ENCODE measurements around the gene FDX2.
"Not testable (repeated sequence)": the region's sequence is repeated elsewhere in the genome, so short reads cannot be mapped to it uniquely, and the experiment has no call there.

FDX2 gene

DNA sequence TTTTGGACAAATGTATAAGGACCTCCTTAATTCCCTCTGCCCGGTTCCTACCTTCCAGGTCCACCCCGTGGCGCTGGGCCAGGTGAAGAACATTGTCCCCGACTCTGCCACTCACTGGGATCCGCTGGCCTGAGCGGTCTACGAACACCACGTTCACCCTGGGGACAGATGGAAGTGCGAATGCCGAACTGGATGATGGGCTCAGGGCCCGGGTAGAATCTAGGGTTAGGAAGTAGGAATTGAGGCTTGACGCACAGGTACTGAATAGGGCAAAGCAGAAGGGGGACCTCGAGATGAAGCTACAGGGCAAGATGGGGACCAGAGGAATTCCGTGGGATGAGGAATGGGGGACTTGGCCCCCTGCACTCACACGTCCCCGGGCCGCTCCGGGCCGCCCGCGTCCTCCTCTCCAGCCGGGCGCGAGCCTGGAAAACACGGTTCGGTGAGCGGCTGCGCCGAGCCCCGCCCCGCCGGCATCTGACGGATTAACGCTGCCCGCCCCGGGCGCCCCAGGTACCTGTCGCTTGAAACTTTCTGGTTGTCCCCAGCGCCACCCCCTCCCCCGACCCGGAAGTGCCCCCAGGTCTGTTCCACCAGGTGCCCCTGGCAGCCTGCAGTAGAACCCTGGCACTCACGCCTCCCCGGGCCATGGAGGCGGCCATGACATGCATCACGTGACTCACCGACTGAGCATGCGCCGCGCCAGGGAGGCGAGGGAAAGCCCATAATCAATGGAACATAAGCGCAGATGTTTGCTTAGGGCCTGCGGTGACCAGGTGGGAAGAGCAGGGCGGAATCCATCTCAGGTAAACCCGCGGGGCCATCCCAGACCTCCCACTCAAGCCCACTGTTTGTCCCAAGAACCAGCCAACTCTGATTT is at the start of gene FDX2:
TSS of gene FDX2 (minus strand) at position 681 of the 880 bp plus-strand sequence. CDS start at position 662, 19 bp downstream.
- peak; percentile 33 to 93 (median 82) for DNase-seq

DNA sequence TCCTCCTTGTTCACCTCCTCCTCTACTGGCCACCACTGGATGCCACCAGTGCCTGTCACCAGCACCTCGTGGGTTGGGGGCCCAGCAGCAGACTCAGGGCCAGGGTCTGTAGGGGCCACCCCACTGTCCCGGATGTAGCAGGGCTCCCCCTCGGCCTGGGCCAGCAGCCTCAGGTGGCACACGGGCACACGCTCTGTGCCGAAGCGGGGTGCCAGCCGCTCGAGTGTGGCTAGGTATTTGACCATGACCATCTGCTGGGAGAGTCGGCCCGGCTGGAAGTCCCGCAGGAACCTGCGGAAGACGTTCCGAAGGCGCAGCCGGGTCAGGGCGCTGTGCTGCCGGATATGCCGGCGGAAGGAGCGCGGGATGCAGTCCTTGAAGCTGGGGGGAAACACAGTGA is 49.7 kb upstream of the FDX2 start:
- no peak for DNase-seq

DNA sequence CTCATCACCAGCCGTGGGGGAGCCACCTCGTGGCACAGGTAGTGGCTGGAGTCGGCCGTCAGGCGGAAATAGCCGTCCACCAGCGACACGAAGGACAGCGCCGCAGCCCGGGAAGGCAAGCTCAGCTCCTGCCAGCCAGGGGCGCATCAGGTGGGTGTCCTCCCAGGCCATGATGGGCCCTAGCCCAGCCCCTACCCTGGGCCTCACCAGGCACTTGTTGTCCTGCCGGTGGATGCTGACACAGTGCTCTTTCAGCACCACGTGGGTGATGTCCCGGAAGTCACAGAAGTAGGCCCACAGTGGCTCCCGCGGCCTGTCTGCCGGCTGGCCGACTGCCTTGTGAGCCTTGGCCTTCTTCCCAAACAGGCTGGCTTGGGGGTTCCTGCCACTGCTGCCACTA is 48.8 kb upstream of the FDX2 start:
- DNase-seq = peak in 39 of 51 donors; percentile 0 to 76 (median 34)

DNA sequence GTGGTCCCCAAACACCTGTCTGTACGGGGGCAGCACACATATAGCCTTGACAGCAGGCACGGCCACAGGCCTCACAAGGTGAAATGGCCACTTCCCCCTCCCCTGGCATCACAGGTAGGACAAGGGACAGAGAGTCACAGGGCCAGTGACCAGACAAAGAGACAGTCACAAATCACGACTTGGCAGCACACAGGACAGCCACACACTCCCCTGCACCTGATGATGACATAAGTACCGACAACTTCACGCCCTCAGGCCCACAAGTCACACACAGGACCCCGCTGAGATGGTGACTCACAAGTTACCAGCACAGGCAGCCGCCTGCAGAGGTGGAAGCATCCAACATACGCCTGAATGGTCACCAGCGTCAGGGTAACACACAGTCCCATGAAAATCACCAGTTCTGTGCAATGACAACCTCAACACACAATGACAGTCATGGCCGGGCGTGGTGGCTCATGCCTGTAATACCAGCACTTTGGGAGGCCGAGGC is 48.0 kb upstream of the FDX2 start:
- peak in 1 of 51 donors; percentile 39 for DNase-seq

DNA sequence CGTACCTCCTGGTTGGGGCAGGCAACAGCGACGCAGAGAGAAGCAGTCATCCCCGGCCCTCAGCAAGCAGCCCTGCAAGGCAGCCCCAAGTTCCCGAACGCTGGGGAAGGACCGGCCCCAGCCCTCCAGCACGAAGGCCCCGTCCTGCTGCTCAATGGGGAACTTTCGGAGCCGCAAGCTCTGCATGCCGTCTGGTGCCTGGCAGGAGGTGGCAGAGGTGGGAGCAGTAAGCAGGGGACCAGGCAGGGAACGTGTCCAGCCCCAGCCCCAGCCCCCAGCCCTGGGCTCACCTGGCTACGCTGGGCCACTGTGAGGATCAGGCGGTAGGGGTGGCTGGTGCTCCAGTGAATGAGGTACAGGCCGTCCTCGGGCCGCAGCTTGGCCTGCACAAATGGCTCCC is 46.4 kb upstream of the FDX2 start:
- DNase-seq = no peak

DNA sequence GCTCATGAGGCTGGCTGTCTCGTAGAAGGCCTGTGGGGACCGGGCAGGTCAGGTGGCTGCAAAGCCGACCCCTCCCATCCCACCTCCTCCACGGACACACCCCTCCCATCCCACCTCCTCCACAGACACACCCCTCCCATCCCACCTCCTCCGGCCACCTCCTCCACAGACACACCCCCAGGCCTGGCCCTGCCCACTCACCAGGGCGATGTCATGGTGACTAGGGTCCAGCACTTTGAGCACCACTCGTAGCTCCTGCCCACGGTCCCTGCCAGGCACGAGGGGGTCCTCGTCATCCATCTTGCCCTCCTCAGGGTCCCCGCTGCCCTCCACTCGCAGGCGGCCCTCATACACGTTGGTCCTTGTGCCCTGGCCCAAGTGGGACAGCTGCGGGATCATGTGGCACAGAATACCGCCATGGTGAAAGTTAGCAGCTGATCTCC is 45.8 kb upstream of the FDX2 start:
- DNase-seq = no peak

DNA sequence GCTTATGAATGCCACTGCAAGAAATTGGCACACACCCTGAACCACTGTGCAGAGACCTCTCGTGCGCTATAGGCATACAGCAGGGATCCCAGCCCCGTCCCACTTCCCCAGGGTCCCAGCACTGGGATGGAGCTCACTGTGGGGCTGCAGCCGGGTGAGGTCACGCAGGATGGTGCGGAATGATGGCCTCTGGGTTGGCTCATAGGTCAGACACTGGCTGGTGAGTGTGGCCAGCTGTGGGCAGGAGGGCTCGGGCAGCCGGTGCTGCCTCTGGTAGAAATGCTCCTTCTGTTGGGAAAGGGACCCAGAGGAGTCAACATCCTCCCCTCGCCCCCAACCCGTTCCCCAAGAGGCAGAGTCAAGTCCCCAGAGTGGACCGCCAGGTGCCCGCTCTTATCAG is 40.6 kb upstream of the FDX2 start:
- no peak for DNase-seq

DNA sequence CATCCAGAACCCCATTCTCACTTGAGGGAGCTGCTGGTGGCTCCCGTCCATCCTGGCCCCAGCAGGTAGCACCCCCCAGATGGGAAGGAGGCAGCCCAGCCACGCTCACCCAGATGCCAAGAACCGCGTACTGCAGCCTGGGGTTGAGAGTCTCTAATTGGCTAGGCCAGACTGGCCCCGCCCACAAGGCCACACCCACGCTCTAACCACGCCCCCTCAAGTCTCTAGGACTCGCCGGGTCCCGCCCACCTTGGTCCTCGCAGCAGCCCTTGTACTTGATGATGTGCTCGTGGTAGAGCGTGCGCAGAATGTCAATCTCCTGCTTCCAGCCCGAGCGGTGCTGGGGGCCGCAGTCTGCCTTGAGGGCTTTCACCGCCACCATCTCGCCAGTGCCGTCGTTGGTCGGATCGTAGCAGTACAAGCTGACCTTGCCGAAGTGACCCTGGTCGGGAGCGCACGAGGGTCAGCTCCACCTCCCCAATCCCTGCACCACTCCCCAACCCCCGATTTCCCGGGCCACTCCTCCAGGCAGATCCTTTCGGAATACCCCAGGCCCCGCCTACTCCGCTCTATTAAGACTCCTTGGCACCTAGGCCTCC is 38.1 kb upstream of the FDX2 start:
- no peak for DNase-seq

DNA sequence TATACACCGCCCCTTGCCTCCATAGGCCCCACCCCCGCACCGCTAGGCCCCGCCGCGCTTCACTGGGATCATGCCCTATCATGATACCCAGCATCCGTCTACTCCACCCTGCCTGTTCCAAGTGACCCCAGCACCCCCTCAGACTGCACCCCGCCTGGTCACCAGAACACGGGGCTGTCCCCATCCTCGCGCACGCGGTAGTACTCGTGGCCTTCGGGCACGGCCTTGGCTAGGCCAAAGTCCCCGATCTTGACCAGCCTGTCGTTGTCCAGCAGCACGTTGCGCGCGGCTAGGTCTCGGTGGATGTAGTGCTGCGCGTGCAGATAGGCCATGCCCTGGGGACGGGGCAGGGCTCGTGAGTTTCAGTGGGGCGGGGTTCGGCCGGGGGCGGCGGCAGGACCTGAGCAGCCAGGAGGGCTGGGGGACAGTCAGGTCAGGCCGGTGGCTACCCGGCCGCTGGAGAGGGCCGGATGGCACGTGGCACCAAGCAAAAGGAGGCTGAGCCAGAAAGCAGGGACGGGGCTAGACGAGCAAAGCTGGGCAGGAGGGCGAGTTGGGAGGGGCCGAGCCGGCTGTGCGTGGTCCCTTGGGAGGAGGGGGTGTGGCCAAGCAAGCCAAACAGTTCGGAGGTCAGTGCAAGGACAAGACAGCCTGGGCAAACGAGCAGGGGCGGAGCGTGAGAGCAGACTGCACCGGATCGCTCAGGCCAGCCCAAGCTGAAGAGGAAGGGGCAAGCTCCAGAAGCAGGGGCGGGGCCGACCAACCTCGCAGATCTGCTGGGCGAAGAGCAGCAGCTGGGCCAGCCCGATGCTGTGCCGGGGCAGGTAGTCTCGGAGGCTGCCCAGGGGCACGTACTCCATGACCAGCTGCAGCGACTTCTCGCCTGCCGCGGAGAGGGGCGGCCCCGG is 37.2 kb upstream of the FDX2 start:
- no peak for DNase-seq

DNA sequence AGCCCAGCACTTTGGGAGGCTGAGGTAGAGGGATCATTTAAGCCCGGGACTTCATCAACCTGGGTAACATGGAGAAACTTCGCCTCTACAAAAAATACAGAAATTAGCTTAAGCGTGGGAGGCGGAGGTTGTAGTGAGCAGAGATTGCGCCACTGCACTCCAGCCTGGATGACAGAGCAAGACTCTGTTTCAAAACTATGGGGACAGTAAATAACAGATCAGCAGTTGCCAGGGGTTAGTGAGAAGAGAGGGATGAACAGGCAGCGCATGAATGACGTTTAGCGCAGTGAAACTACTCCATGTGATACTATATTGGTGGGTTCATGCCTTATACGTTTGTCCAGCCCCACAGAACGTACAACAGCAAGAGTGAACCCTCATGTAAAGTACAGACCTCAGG is 30.7 kb upstream of the FDX2 start:
- DNase-seq = peak in 1 of 51 donors; percentile 3

DNA sequence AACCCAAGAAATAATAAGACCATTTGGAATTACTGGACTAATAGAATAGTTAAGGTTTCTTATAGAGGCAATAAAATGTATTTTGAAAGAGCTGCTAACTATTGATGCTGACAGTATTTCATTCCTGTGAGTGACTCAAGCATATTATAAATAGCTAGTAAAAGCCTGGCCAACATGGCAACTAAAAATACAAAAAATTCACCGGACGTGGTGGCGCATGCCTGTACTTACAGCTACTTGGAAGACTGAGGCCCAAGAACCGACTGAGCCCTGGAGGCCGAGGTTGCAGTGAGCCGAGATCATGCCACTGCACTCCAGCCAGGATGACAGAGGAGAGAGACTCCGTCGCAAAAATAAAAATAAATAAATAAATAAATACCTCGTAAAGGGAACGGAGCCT is 29.0 kb upstream of the FDX2 start:
- DNase-seq = no peak

DNA sequence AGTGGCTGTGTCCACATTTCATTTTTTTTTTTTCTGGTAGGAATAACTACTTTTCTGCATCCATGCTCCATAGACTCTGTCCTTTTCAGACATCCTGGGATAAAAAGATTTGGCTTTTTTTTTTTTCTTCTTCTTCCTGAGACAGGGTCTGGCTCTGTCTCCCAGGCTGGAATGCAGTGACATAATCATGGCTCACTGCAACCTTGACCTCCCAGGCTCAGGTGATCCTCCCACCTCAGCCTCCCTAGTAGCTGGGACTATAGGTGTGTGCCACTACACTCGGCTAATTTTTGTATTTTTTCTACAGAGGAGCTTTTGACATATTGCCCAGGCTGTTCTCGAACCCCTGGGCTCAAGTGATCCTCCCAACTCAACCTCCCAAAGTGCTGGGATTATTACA is 27.7 kb upstream of the FDX2 start:
- DNase-seq = no peak

DNA sequence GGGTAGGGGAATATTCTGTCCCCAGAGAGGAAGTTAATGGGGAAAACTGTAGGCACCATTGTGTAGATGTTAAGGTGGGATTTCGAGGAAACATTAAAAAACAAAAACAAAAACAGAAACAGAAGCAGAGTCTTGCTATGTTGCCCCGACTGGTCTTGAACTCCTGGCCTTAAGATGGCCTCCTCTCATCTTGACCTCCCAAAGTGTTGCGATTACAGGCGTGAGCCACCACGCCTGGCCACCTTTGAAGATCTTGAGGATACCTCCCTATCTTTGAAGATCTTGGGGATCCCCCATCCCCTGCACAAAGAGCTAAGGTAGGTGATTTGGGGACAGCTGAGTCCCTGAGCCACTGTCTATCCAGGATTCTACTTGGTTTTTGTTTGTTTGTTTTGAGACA is 24.2 kb upstream of the FDX2 start:
- no peak for DNase-seq

DNA sequence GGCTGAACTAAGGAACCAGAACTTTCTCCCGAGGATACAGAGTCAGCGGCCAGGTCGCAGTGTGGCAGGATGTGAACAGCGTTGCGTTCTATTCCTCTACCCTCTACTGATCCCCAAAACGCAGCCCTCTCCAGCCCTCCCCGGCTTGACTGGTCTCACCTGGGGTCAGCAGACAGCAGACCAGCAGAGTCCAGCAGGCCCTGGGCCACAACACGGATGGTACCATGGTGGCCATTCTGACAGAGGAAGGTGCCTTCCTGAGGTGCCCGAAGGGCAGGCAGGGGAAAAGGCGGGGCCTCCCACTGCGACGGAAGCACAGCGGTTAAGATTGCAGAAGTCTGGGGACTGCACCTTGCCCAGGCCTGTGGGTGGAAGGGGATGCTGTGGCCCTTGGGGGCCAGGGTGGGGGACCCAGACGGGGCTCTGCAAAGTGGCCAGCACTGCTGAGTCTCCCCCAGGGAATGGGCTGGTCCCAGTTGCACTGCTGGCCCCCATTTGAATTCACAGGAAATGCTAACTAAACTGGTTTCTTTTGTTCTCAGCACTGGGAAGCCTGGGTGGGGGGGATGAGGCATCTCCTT is 23.7 kb upstream of the FDX2 start, which contains the start of gene ICAM3:
TSS of gene ICAM3 (minus strand) at position 245 of the 581 bp plus-strand sequence. CDS start at position 235, 10 bp downstream.
- no peak for DNase-seq

DNA sequence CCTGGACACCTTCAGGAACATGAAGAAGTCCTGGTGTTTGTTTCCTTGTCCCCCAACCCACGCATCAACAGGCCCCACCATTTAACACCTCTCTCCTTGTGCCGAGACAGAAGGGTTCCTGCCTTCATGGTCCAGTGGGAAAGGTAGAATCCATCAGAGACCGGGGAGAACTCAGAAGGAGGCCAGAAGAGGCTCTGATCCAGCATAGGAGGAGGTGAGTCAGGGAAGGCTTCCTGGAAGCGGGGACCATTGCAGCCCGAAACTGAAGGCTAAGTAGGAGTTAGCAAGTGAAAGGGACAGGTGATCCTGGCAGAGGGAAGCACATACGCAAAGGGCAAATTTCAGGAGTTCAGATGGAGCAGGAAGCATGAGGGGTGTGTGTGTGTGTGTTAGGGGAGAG is 23.1 kb upstream of the FDX2 start:
- no peak for DNase-seq

DNA sequence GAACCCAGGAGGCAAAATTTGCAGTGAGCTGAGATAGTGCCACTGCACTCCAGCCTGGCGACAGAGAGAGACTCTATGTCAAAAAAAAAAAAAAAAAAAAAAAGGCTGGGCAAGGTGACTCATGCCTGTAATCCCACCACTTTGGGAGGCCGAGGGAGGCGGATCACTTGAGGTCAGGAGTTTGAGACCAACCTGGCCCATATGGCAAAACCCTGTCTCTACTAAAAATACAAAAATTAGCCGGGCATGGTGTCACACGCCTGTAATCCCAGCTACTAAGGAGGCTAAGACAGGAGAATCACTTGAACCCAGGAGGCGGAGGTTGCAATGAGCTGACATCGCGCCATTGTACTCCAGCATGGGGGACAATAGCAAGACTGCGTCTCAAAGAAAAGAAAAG is 20.9 kb upstream of the FDX2 start:
- not testable (repeated sequence) for DNase-seq

DNA sequence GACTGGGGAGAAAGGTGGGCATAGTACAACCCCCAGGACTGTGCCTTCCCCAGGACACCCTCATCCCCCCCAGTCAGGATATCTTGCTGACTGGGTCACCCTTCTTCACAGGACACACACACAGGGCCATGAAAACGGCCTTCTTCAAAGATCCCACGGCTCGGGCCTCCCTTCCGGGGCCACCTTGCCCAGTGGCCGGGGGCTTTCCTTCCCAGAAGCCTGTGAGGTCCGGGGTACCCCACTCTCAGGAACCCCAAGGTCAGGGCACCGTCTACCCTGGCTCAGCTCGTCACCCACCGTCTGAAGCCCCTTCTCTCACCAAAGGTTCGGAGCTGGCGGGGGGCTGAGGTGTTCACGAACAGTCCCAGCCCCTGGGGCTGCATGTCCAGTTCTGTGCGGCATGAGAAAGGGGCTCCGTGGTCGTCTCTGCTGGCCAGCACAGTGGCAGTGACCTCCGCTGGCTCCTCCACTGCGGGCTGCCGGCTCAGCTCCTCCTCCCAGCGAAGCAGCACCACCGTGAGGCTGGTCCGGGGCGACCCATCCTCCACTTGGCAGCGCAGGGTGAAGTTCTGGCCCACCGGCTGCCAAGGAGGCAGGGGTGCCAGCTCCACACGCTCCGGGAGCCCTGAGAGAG is 19.7 kb upstream of the FDX2 start:
- peak in 19 of 51 donors; percentile 5 to 49 (median 24) for DNase-seq

DNA sequence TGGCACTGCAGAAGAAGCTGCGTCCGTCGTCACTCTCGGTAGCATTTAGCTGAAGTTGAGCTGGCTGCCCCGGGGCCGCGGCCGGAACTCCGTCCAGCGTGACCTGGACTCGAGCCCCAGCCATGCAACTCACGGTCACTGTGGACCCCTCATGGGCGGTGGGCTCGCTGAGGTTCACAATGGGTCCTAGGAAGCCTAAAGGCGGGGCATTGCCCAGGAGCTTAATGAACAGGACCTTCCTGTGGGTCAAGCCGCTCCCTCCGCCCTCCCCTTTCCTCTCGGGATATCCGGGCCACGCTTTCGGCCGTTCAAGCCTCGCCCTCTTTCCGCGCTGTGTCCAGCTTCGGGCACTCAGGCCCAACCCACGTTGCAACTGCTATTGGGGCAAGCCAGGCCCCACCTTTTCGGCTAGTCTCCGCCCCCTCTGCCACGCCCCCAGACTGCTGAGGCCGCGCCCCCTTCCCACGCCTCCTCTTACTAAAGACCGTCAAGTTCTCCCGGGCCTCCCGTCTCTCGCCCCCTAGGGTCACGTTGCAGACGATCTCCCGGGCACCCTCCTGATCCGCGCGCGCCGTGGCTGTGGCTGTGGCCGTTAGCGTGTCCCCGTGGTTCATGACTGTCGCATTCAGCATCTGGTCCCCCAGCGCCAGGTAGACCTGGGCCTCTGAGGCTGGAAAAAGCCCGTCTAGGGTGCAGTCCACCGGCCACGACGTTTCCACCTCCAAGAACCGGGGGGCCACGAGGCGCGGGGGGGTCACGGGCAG is 19.0 kb upstream of the FDX2 start:
- DNase-seq = peak in 50 of 51 donors; percentile 3 to 81 (median 61)

DNA sequence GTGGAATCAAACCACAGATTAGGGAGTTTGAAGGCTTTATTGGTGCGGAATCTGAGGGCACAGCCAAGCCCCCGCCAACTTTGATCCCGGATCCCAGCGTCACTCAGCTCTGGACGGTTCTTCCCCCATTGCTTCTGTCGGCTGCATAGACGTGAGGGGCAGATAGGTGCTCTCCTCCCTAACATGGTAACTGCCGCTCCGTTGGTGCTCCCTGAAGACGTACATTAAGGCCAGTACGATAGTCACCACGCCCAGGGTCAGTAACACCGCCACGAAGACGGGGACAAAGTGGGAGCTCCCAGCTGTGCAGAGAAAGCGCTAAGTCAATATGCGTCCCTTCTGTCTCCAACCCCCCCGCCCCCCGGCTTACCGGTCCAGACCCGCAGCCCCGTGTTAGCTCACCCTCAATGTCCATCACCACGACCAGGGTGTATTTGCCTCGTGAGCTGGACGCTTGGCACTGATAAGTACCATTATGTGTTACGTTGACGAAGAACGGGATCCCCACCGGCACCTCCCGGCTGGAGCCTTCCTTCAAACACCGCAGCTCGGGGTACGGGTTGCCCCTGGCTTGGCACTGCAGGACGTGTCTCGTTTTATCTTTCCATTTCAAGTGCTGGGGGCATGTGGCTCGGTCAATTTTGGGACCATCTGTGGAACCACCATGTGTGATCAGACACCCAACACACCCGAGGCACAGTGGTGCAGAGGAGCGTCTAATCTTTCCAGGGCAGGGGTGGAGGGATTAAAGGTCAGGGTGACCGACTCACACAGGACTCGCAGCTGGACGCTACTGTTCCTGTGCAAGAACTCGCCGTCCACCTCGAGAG is 18.2 kb upstream of the FDX2 start:
- DNase-seq = no peak

Data from hypothalamus (tissue), 51 donors.